Activated naive CD4-positive, alpha-beta T cell treated with anti-CD3 and anti-CD28 coated beads, Interleukin-2, amount 10 ng/mL, durations not matched to agents 7 days and 5 days (primary cell): ENCODE data around the gene NSRP1.
"Not testable (repeated sequence)": the region's sequence is repeated elsewhere in the genome, so short reads cannot be mapped to it uniquely, and the experiment has no call there.

Experiments used
- CTCF ChIA-PET: fragments of 350-600 bp; sonication (Branson Sonifier 250); formaldehyde crosslinking; loops from one replicate; lab custom pipeline; 2021; ENCODE audit warnings: antibody characterized with exemption; lab: Charles Lee
- DNase-seq: peaks from one replicate; pipeline ENCODE4 v3.0.0-alpha.2; 2020
- H3K27ac Mint-ChIP-seq: one replicate; pipeline ENCODE4 v1.8.0; 2021; ENCODE audit warnings: mild to moderate bottlenecking, moderate library complexity, mixed read lengths
- H3K27me3 Mint-ChIP-seq: one replicate; pipeline ENCODE4 v1.8.0; 2021; ENCODE audit warnings: mild to moderate bottlenecking, mixed read lengths
- H3K36me3 Mint-ChIP-seq: one replicate; pipeline ENCODE4 v1.8.0; 2021; ENCODE audit warnings: mixed read lengths
- H3K4me1 Mint-ChIP-seq: one replicate; pipeline ENCODE4 v1.8.0; 2021; ENCODE audit warnings: mixed read lengths
- H3K4me3 Mint-ChIP-seq: one replicate; pipeline ENCODE4 v1.8.0; 2021; ENCODE audit warnings: mild to moderate bottlenecking, moderate library complexity, mixed read lengths
- H3K9me3 Mint-ChIP-seq: one replicate; pipeline ENCODE4 v1.8.0; 2021; ENCODE audit warnings: mixed read lengths

The NSRP1 gene

DNA sequence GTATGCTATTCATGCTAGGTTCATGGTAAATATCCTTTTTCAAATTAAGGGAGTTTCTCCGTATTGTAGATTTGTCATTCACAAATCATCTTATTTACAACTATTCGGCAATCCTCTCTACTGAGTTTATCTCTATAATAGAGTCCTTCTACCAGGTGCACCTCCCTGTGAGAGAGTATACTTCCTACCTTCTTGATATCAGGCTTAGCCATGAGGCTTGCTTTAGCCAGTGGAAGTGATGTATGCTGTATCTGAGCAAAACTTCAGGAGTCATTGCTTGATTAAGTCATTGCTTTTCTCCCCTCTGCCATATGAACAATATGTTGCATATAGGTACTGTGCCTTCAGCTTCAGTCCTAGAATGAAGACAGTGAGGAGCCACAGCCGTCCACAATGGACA, 20.5 kb downstream of the NSRP1 start:
- DNase-seq = no peak
- H3K36me3 Mint-ChIP-seq = peaks cover 20% of the 10 kb centered on the region
- H3K4me3 Mint-ChIP-seq = no peak overlapping the region
- CTCF ChIA-PET = interaction anchor here (1.0 kb wide), 1 partner anchor 12 kb away, joined by 4 read pairs; no protein-coding TSS in a partner anchor
- no peak overlapping the region for H3K27ac Mint-ChIP-seq
- no peaks in the 10 kb centered on the region for H3K27me3 Mint-ChIP-seq
- H3K9me3 Mint-ChIP-seq = no peaks in the 10 kb centered on the region
- peaks cover 2% of the 10 kb centered on the region for H3K4me1 Mint-ChIP-seq

- H3K4me3 Mint-ChIP-seq, H3K9me3 Mint-ChIP-seq, CTCF ChIA-PET, H3K36me3 Mint-ChIP-seq, H3K27me3 Mint-ChIP-seq, DNase-seq, H3K27ac Mint-ChIP-seq, H3K4me1 Mint-ChIP-seq: not testable (repeated sequence)
These were observed 31.2 kb downstream of the NSRP1 start for GRCh38 chr17:30147860-30148259.

DNA sequence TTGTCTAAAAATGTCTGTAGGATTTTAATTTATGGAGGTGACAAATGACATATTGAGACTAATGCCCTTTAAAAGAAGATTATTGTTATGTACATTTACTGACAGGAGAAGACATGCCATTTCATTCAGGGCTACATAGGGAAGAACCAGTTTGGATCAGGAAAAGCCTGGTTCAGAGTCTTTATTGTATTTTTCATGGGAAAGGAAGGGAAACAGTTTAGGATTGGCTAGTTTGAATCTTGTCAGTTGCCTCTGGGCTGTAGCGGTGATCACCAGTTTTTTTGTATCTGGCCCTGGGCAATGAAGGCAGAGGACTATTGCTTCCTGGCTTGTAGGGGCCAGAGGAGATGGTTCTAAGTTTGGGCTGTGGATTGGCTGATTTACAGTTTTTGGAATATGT, 31.8 kb downstream of the NSRP1 start:
- Mint-ChIP-seq H3K27ac (no peak overlapping the region), H3K36me3 (peaks cover 5% of the 10 kb centered on the region), H3K4me1 (no peaks in the 10 kb centered on the region), H3K4me3 (no peak overlapping the region), H3K27me3 (no peaks in the 10 kb centered on the region), H3K9me3 (no peaks in the 10 kb centered on the region)
- DNase-seq = no peak
- CTCF ChIA-PET = no interaction called here

- no peak overlapping the region for H3K27ac Mint-ChIP-seq
- no peaks in the 10 kb centered on the region for H3K27me3 Mint-ChIP-seq
- peaks cover 8% of the 10 kb centered on the region for H3K36me3 Mint-ChIP-seq
- H3K9me3 Mint-ChIP-seq = no peaks in the 10 kb centered on the region
- no peak overlapping the region for H3K4me3 Mint-ChIP-seq
- H3K4me1 Mint-ChIP-seq = no peaks in the 10 kb centered on the region
- no peak for DNase-seq
- CTCF ChIA-PET = interaction anchor here (0.7 to 1.1 kb wide), 2 partner anchors 26 to 527 kb away, joined by 3 to 4 read pairs; no protein-coding TSS in a partner anchor
These were observed 34.9 kb downstream of the NSRP1 start for GRCh38 chr17:30151471-30151870.

GRCh38 chr17:30153463-30153862, 36.8 kb downstream of the NSRP1 start:
- no peak for DNase-seq
- H3K4me3 Mint-ChIP-seq = no peak overlapping the region
- CTCF ChIA-PET = no interaction called here
- H3K36me3 Mint-ChIP-seq = peaks cover 21% of the 10 kb centered on the region
- no peaks in the 10 kb centered on the region for H3K27me3 Mint-ChIP-seq
- no peaks in the 10 kb centered on the region for H3K9me3 Mint-ChIP-seq
- peak overlapping the region; percentile 21 for H3K27ac Mint-ChIP-seq
- H3K4me1 Mint-ChIP-seq = no peaks in the 10 kb centered on the region

GRCh38 chr17:30155389-30155788, 38.8 kb downstream of the NSRP1 start:
- CTCF ChIA-PET = no interaction called here
- Mint-ChIP-seq H3K4me3 (no peak overlapping the region), H3K4me1 (no peaks in the 10 kb centered on the region)

DNA sequence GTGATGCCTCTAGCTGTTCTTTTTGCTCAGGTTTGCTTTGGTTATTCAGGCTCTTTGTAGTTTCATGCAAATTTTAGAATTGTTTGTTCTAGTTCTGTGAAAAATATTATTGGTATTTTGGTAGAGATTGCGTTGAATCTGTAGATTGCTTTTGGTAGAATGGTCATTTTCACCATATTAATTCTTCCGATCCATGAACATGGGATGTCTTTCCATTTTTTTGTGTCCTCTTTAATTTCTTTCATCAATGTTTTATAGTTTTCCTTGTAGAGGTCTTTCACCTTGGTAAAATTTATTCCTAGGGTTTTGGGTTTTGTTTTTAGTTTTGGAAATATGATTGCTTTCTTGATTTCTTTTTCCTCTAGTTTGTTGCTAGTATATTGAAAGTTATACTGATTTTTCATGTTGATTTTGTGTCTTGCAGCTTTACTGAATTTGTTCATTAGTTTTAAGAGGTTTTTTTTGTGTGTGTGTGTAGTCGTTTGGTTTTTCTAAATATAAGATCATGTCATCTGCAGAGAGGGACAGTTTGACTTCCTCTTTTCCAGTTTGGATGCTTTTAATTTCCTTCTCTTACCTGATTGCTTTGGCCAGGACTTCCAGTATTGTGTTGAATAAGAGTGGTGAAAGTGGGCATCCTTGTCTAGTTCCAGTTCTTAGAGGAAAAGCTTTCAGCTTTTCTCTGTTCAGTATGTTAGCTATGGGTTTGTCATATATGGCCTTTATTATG, 42.4 kb downstream of the NSRP1 start:
- H3K36me3 Mint-ChIP-seq = peaks cover 47% of the 10 kb centered on the region
- H3K4me1 Mint-ChIP-seq = no peaks in the 10 kb centered on the region
- H3K4me3 Mint-ChIP-seq = no peak overlapping the region
- CTCF ChIA-PET = no interaction called here
- H3K9me3 Mint-ChIP-seq = peaks cover 14% of the 10 kb centered on the region
- H3K27ac Mint-ChIP-seq = no peak overlapping the region
- no peak for DNase-seq
- no peaks in the 10 kb centered on the region for H3K27me3 Mint-ChIP-seq

More at GRCh38 chr17:30155389-30155788, 38.8 kb downstream of the NSRP1 start:
- H3K9me3 Mint-ChIP-seq = peaks cover 12% of the 10 kb centered on the region
- H3K27me3 Mint-ChIP-seq = no peaks in the 10 kb centered on the region
- DNase-seq = no peak
- peaks cover 38% of the 10 kb centered on the region for H3K36me3 Mint-ChIP-seq
- H3K27ac Mint-ChIP-seq = no peak overlapping the region

GRCh38 chr17:30160419-30161172, 44.0 kb downstream of the NSRP1 start:
- Mint-ChIP-seq H3K4me1 (no peaks in the 10 kb centered on the region), H3K27ac (no peak overlapping the region), H3K9me3 (peaks cover 14% of the 10 kb centered on the region), H3K4me3 (no peak overlapping the region), H3K36me3 (peaks cover 46% of the 10 kb centered on the region), H3K27me3 (no peaks in the 10 kb centered on the region)
- CTCF ChIA-PET = no interaction called here
- no peak for DNase-seq

DNA sequence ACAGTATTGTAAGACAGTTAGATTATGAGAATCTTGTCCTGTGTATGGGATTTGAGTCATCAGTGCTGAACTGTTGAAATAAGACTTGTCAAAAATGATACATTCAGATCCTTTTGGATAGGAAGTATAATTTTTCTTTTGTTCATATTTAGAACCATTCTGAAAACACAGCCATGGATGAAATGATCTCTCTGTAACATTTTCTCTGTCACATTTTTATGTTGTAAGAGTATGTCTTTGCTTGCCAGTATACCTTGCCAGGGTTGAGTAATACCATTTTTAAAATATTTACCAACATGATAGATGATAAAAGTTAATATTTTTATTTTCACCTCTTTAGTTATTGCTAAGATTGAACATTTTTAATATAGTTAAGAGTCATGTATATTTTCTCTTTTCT, 45.0 kb downstream of the NSRP1 start:
- peaks cover 46% of the 10 kb centered on the region for H3K36me3 Mint-ChIP-seq
- H3K27ac Mint-ChIP-seq = no peak overlapping the region
- H3K4me1 Mint-ChIP-seq = peaks cover 3% of the 10 kb centered on the region
- H3K9me3 Mint-ChIP-seq = peaks cover 14% of the 10 kb centered on the region
- DNase-seq = no peak
- H3K27me3 Mint-ChIP-seq = no peaks in the 10 kb centered on the region
- CTCF ChIA-PET = no interaction called here
- H3K4me3 Mint-ChIP-seq = no peak overlapping the region

DNA sequence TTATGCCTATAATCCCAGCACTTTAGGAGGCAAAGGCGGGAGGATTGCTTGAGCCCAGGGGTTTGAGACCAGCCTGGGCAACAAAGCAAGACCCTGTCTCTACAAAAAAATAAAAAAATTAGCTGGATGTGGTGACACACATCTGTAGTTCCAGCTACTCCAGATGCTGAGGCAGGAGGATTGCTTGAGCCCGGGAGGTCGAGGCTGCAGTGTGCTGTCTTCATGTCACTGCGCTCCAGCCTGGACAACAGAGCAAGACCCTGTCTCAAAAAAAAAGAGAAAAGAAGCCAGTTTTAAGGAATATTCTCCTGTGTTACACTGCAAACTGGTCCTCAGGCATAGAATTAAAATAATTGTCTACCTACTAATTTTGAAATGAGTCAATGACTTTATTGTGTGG, 47.9 kb downstream of the NSRP1 start:
- peaks cover 3% of the 10 kb centered on the region for H3K4me1 Mint-ChIP-seq
- H3K27ac Mint-ChIP-seq = no peak overlapping the region
- CTCF ChIA-PET = interaction anchor here (1.9 kb wide), 2 partner anchors 60 to 172 kb away, joined by 8 read pairs; no protein-coding TSS in a partner anchor

GRCh38 chr17:30165147-30165546, 48.5 kb downstream of the NSRP1 start:
- CTCF ChIA-PET = interaction anchor here (0.8 to 1.9 kb wide), 3 partner anchors 60 to 171 kb away, joined by 3 to 8 read pairs (median 8); no protein-coding TSS in a partner anchor
- Mint-ChIP-seq H3K4me3 (no peak overlapping the region), H3K4me1 (peaks cover 3% of the 10 kb centered on the region), H3K27me3 (no peaks in the 10 kb centered on the region), H3K9me3 (peaks cover 3% of the 10 kb centered on the region), H3K27ac (no peak overlapping the region), H3K36me3 (peaks cover 21% of the 10 kb centered on the region)
- no peak for DNase-seq

More for the DNA sequence above, 47.9 kb downstream of the NSRP1 start:
- no peak for DNase-seq
- H3K9me3 Mint-ChIP-seq = peaks cover 8% of the 10 kb centered on the region
- no peaks in the 10 kb centered on the region for H3K27me3 Mint-ChIP-seq
- no peak overlapping the region for H3K4me3 Mint-ChIP-seq
- peaks cover 27% of the 10 kb centered on the region for H3K36me3 Mint-ChIP-seq

GRCh38 chr17:30165960-30166359, 49.3 kb downstream of the NSRP1 start:
- Mint-ChIP-seq H3K9me3 (no peaks in the 10 kb centered on the region), H3K4me3 (no peak overlapping the region), H3K27me3 (no peaks in the 10 kb centered on the region), H3K36me3 (peaks cover 16% of the 10 kb centered on the region), H3K27ac (no peak overlapping the region), H3K4me1 (peaks cover 6% of the 10 kb centered on the region)
- CTCF ChIA-PET = interaction anchor here (0.6 kb wide), 2 partner anchors 12 to 160 kb away, joined by 3 read pairs; no protein-coding TSS in a partner anchor
- DNase-seq = no peak

DNA sequence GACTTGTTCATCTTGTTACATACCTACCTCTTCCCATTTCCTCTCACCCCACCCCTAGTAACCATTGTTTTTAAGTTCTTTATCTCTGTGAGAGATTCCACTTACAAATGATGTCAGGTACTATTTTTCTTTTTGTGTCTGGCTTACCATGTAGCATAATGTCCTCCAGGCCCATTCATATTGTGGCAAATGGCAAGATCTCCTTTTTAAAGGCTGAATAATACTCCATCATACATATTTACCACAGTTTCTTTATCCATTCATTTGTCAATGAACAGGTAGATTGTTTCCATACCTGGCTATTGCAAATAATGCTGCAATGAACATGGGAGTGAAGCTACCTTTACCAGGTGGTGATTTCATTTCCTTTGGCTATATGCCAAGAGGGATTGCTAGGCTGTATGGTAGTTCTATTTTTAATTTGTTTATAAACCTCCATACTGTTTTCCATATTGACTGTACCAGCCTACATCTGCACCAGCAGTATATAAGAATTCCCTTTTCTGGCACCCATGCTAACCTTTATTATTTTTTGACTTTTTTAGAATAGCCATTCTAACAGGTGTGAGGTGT, 53.9 kb downstream of the NSRP1 start:
- Mint-ChIP-seq H3K4me1 (peaks cover 12% of the 10 kb centered on the region), H3K4me3 (no peak overlapping the region), H3K27me3 (no peaks in the 10 kb centered on the region), H3K27ac (no peak overlapping the region), H3K36me3 (peaks cover 21% of the 10 kb centered on the region), H3K9me3 (no peaks in the 10 kb centered on the region)
- no peak for DNase-seq
- CTCF ChIA-PET = interaction anchor here (1.4 kb wide), 1 partner anchor 65 kb away, joined by 4 read pairs; no protein-coding TSS in a partner anchor

DNA sequence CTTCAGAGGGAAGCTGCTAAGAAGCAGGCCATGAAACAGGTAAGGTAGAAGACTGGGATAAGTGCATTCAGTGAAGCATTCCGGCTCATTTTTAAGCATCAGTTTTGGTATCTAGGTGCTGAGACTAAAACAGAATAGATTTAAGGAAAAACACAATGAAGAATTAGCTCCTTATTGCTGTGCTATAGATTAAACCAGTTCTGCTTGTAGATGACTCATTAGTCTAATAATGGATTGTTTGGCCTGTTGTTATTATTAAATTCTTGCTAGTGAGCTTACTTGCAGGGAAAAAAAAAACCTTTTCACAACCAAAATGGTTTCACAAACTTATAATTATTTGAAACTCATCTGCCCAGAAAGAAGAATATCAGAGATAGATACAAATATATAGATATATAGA, 55.9 kb downstream of the NSRP1 start:
- H3K36me3 Mint-ChIP-seq = peaks cover 27% of the 10 kb centered on the region
- peaks cover 9% of the 10 kb centered on the region for H3K4me1 Mint-ChIP-seq
- H3K4me3 Mint-ChIP-seq = no peak overlapping the region
- H3K27me3 Mint-ChIP-seq = no peaks in the 10 kb centered on the region
- no peak overlapping the region for H3K27ac Mint-ChIP-seq
- CTCF ChIA-PET = interaction anchor here (0.8 kb wide), 1 partner anchor 64 kb away, joined by 3 read pairs; no protein-coding TSS in a partner anchor
- DNase-seq = no peak
- H3K9me3 Mint-ChIP-seq = no peaks in the 10 kb centered on the region
